Medulla oblongata (tissue), 1 donor: ENCODE results near the gene SEMA6A.

Experiments
- DNase-seq: peaks from one replicate; pipeline ENCODE4 v3.0.0-alpha.2; 2015; ENCODE audit errors: extremely low spot score

SEMA6A gene

DNA sequence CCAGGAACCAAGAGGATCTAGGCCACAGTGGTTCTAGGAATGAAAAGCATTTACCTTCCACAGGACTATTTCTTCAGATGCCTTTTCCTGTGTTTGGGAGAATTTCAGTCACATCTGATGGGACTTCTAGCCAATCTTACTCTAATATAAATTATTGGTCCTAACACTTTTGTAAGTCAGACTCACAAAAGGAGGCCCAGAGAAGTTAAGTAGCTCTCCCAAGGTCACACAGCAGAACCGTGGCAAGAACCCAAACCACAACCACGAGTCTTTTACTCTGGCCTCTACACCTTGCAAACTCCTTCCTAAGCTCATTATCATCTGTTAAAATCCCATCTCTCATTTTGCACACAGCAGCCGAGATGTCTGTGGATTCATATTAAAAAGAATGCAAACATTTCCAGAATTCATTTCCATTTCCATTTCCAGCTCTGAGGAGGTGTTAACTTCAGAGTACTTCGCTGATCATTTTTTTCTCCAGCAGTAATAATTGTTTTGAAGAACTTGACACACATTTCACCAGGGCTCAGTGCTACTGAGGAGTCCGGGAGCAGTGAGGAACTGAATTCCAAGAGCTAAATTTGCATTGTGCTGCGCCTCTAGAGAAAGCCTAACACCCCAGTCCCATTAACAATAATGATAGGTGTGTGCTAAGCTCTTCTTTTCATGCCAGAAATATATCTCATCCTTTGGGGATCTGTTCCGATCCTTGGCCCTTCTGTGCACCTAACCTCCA lies 168.1 kb downstream of the SEMA6A start:
- DNase-seq: no peak

DNA sequence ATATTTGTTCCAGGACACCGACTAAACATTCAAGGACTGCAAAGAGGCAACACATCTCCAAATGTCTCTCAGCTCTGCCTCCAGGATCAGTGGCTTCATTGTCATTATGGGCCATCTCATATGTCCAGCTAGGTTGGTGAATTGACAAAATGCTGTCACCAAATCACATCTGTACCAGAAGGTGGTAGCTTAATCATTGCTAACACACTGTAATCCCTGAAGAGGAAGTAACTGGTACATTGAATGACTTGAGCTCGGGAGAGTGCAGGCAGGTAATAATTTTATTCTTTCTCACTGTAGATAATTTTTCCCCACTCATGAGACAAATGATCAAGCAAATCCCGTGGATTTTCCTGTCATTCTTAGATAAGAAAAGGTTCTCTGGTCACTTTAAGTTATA lies 169.8 kb downstream of the SEMA6A start:
- no peak for DNase-seq

DNA sequence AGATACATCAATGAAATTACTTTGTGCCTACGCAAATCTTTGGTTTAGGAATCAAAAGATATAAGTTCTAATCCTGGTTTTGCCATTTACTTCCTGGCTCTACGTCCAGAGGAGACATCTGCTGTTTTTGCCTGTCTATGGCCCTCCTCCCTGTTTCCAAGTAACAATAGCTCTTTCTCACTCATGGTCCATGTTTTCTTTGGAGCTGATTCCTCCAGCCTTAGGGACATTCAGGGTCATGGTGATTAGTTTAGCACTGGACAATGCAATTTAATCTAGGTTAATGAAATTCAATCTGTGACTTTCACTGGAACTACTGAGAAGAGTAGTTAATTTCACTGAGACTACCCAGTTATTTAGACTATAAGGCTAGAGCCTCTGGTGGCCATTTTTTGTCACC lies 170.6 kb downstream of the SEMA6A start:
- peak; percentile 49 for DNase-seq

DNA sequence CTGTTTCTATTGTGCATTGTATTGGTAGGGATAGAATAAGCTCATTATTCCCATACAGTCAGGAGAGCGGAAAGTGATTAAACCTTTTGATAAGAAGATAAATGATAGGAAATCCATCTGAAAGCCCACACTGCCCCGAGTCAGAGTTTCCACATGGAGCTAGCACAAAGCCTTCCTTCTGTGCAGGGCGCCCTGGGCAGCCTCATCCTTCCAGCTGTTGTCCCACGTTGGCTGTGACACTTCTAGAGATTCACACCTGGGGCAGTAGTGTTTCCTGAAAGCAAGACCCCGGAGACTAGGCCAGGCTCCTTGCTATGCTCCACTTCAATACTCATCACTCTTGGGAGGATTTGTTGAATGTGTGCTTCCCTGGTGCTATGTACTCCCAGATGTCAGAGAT lies 172.4 kb downstream of the SEMA6A start:
- DNase-seq: no peak

DNA sequence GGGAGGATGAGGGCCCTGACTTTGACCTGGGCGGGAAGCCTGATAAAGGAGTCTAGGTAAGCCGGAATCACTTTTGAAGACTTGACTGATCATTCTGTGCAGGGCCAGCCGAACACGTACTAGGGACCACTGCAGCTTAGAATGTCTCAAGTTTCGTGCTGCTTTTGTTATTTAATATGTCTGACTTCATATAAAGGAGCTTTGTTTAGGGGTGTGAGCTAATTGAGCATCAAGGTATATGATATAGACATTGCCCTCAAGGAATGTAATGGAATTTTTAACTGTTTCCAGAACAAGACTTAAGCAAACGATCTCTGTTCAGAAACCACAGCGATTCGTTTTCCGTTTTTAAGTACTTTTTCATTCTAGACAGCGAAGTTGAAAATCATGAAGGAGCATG lies 173.0 kb downstream of the SEMA6A start:
- no peak for DNase-seq

DNA sequence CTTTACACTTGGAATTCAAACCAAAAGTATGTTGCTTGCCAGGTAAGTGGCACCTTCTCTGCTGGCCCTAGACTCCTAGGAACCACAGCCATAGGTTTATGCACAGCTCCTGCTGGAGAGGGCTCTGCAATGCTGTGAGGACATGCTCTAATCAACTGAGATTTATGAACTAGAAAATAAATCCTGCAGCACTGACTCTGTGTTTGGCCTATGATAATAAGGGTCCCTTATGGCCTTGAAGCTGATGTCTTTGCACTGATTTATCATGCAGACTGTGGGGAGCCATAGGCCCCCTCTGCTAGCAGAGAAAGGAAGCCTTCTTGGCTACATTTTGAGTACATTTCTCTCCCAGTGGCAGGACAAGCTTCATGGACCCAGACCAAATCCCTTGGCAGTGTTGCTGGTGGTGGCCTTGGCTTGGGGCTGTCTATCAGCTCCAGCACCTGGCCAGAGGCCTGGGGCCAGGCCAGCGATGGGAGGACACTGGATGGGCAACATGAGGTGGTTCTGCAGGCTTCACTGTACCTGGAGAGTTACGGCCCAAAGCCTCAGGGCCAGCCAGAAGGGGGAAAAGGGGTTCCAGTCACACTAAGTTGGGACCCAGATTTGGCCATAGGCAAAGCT lies 178.0 kb downstream of the SEMA6A start:
- DNase-seq: no peak

DNA sequence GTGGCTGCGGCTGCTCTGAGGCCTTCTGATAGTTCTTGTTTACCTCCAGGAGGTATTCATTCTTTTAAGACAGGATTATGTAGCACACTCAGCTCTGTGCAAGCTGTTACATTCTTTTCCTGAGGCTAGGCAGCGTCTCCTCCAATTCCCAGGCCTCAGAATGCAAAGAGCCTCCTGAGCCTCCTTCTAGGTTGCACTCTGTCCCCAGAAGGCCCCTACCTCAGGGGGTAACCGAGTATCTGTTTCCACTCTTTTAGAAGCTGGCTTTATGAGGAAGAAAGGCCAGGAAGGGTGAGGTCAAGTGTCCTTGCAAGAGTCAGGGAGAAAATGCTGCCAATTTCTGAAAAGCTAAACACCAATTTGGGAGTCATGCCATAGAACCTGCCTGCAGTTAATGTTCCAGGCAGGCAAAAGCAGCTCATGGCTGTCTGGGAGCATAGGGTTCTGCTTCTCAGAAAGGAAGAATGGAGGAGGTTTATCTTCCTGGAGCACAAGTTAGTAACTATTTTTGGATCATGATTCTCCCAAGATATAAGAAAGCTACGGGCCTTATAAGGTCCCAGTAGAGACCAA lies 178.9 kb downstream of the SEMA6A start:
- DNase-seq: peak; percentile 46

DNA sequence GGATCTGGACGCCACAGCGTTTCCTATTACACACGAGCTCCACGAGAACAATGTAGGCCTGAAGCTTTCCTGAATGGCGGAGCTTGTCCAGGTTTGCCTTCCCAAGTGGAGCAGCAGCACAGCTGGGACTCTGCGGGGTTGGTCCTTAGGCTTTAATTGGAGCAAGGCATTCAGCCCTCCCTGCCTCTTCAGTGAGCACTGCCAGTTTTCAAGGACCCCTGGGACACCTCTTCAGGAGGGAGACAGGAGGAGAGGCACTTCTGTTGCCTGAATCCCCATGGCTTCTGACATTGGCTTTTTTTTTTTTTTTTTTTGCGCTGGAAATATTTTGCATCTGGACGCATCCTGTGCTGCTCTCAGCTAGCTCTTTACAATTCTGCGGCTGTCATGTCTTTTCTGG lies 179.4 kb downstream of the SEMA6A start:
- DNase-seq: no peak

DNA sequence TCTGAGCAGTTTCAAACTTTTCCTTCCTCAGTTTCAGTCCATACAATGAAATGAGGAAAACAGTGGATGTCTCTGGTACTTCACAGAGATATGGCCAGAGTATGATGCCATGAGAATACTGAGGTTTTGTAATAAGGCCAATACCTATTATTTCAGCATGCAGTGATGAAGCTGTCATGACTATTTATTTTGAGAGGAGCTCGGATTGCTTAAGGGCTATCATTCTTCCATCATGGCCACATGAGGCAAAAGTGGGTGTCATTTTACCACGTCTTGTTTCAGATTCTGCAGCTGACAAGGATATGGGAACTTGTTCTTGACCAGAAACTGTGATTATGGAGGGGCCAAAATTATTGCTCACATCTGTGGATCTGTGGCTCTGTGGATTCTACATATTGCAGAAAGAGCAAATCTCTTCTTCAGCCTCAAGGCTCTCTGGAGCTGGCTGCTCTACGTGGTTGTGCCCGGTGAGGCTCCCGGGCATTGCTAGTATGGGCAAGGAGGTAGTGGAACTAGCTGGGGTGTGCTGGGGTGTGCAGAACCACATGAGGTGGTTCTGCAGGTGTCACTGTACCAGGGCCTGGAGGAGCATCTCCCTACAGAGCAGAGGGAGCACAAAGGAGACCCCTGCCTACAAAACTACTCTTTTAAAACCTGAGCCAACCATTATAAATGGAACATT lies 180.3 kb downstream of the SEMA6A start:
- DNase-seq: no peak
